ENCODE measurements around the gene SGPL1. TPM values are rescaled to one million over a fixed set of nuclear protein-coding genes. Genes with fewer than 3 reads are reported as not detected.

The SGPL1 gene
- total RNA-seq, 1 experiment from 2014 or later, result 52.6 TPM

GRCh38 chr10:70846795-70847194 lies 31.0 kb downstream of the SGPL1 start:
- H3K4me1 ChIP-seq (ENCODE audit: insufficient read depth, low read length), result no peaks in the 10 kb centered on the region
- TF ChIP-seq CTCF (conservative IDR thresholded peaks at IDR 0.05), result no peak

More at GRCh38 chr10:70846795-70847194, 31.0 kb downstream of the SGPL1 start:
- Histone ChIP-seq H2BK20ac (ENCODE audit: low read depth, low read length, poor library complexity, severe bottlenecking) (no peak overlapping the region), H4K8ac (replicated peaks; ENCODE audit: insufficient read length, low read depth, low read length) (no peak overlapping the region), H3K4me2 (ENCODE audit: insufficient read depth, insufficient read length, low read length) (no peak overlapping the region), H2AK5ac (ENCODE audit: insufficient read length, low read length) (no peak overlapping the region), H4K5ac (ENCODE audit: insufficient read length, low read depth, low read length) (no peak overlapping the region), H2BK5ac (ENCODE audit: insufficient read length, low read length) (no peak overlapping the region), H3K79me2 (ENCODE audit: insufficient read depth, low read length) (no peaks in the 10 kb centered on the region), H4K20me1 (ENCODE audit: control insufficient read depth, insufficient read depth, insufficient read length) (no peaks in the 10 kb centered on the region), H3K27me3 (ENCODE audit: insufficient read depth, low read length) (no peaks in the 10 kb centered on the region), H2BK15ac (ENCODE audit: low read depth, low read length) (no peak overlapping the region), H2BK12ac (ENCODE audit: insufficient read length, low read depth, low read length) (no peak overlapping the region), H3K79me1 (ENCODE audit: insufficient read depth, low read depth, low read length, poor library complexity, severe bottlenecking) (no peaks in the 10 kb centered on the region), H2BK120ac (ENCODE audit: low read depth, low read length, poor library complexity, severe bottlenecking) (no peak overlapping the region), H3K23ac (ENCODE audit: insufficient read length, low read depth, low read length) (no peak overlapping the region), H3K14ac (ENCODE audit: insufficient read depth, low read length) (no peak overlapping the region), H3K4ac (ENCODE audit: low read depth, low read length) (no peak overlapping the region), H3K23me2 (ENCODE audit: insufficient read length, low read depth, low read length, poor library complexity, severe bottlenecking) (no peaks in the 10 kb centered on the region), H3K27ac (ENCODE audit: insufficient read length, low read depth, low read length) (no peak overlapping the region), H3K9ac (ENCODE audit: extremely low read depth, insufficient read length, low read length) (no peak overlapping the region), H3K56ac (ENCODE audit: insufficient read length, low read depth, low read length) (no peak overlapping the region), H3K18ac (ENCODE audit: insufficient read length, low read depth, low read length) (no peak overlapping the region), H3K9me3 (ENCODE audit: control insufficient read depth, low read depth, low read length) (no peaks in the 10 kb centered on the region), H2AFZ (ENCODE audit: low read length) (no peak overlapping the region), H3T11ph (ENCODE audit: low read length) (no peak overlapping the region), H4K91ac (ENCODE audit: insufficient read length, low read depth, low read length) (no peak overlapping the region)
- no CpG with 5 or more reads among the region's 2 CpGs for WGBS (ENCODE audit: extremely low coverage, insufficient read length, low lambda C conversion rate)
- no peaks in the 10 kb centered on the region for H3K9me3 Mint-ChIP-seq
- H3K36me3 Mint-ChIP-seq (ENCODE audit: insufficient read depth in 1 of 3, low read depth in 3 of 3), result peaks cover 6 to 57% (median 52%) of the 10 kb centered on the region in 3 experiments; a peak in 6 of 7 replicates
- H3K4me3 Mint-ChIP-seq, result no peak overlapping the region
- H3K27ac Mint-ChIP-seq, result no peak overlapping the region
- no peak for DNase-seq
- no peaks in the 10 kb centered on the region for H3K4me1 Mint-ChIP-seq
- H3K27me3 Mint-ChIP-seq (ENCODE audit: low read depth), result no peaks in the 10 kb centered on the region
